AML-193 (cell line): Measurements from ENCODE around the gene PIK3CB.
"Not testable (repeated sequence)": the region's sequence is repeated elsewhere in the genome, so short reads cannot be mapped to it uniquely, and the experiment has no call there.

Experiments
- DNase-seq, 2 experiments: peaks; one replicate each; lab custom pipeline; 2025; lab: John Stamatoyannopoulos, UW

PIK3CB gene

DNA sequence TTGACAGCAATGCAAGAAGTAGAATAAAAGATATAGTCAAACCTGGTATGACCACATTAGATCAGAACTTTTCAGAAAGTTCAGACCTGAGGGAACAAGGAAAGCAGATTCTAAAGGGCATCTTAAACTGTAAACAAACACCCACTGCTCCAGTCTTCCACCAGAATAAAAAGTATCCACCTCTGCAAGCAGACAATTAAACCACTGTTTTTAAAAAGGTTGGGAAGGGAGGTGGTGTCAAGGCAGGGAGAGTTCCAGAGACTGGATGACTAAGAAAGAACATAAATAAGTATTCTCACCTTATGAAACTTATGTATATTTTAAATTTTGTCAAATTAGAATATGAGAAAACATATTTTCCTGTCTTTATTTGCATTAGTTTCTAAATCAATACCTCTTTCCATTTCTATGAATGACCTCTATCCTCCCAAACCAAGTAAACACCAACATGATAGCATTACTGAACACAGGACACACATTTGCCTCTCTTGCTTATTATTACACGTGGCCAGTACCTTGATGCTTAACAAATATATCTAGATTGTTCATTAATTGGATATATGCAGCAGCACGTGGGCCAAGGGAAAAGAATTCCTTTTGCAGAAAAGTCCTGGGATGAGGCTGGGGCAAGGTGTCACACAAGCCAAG, 31.6 kb downstream of the PIK3CB start:
- DNase-seq = no peak

DNA sequence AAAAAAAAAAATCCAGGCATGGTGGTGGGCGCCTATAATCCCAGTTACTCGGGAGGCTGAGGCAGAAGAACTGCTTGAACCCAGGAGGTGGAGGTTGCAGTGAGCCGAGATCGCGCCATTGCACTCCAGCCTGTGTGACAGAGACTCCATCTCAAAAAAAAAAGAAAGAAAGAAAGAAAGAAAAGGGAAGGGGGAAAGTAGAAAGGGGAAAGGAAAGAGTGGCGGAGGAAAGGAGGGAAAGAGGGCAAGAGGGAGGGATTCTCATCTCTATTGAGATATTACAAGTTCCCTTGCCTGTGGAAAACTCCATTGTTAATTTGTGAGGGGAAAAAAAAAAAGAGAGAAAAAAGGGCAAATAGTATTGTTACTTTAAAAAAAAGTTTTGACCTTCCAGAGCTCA, 32.5 kb downstream of the PIK3CB start:
- not testable (repeated sequence) for DNase-seq

DNA sequence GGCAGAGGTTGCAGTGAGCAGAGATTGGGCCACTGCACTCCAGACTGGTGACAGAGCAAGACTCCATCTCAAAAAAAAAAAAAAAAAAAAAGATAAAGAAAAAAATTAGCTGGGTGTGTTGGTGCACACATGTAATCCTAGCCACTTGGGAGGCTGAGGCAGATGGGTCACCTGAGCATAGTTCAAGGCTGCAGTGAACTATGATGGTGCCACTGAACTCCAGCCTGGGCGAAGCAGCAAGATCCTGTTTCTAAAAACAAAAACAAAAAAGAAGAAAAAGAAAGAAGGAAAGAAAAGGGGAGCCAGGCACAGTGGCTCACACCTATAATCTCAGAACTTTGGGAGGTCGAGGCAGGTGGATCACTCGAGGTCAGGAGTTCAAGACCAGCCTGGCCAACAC, 32.9 kb downstream of the PIK3CB start:
- DNase-seq = no peak

DNA sequence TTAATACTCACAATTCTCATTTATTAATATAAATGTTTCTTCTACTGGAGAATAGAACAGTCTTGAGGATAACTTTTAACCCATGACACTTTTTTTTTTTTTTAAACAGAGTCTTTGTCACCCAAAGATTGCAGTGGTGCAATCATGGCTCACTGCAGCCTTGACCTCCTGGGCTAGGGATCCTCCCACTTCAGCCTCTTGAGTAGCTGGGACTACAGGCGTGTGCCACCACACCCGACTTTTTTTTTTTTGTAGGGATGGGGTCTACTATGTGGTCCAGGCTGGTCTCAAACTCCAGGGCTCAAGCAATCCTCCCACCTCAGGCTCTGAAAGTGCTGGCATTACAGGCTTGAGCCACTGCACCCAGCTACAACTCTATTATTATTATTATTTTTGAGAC, 34.5 kb downstream of the PIK3CB start:
- no peak for DNase-seq

- DNase-seq = no peak
Observed at GRCh38 chr3:138799822-138800221, 34.9 kb downstream of the PIK3CB start.

- DNase-seq = no peak
Observed at GRCh38 chr3:138797508-138798038, 37.2 kb downstream of the PIK3CB start.

GRCh38 chr3:138796761-138797160, 38.0 kb downstream of the PIK3CB start:
- no peak for DNase-seq

- DNase-seq = peak; percentile 99
Observed at GRCh38 chr3:138786788-138787271, 47.9 kb downstream of the PIK3CB start.

GRCh38 chr3:138785951-138786350, 48.8 kb downstream of the PIK3CB start:
- no peak for DNase-seq

DNA sequence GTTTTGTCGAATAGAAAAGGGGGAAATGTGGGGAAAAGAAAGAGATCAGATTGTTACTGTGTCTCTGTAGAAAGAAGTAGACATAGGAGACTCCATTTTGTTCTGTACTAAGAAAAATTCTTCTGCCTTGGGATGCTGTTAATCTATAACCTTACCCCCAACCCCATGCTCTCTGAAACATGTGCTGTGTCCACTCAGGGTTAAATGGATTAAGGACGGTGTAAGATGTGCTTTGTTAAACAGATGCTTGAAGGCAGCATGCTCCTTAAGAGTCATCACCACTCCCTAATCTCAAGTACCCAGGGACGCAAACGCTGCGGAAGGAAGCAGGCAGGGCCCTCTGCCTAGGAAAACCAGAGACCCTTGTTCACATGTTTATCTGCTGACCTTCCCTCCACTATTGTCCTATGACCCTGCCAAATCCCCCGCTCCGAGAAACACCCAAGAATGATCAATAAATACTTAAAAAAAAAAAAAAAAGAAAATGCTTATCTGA, 49.3 kb downstream of the PIK3CB start:
- DNase-seq = not testable (repeated sequence)

- DNase-seq = no peak
Observed at GRCh38 chr3:138782755-138783154, 52.0 kb downstream of the PIK3CB start.

DNA sequence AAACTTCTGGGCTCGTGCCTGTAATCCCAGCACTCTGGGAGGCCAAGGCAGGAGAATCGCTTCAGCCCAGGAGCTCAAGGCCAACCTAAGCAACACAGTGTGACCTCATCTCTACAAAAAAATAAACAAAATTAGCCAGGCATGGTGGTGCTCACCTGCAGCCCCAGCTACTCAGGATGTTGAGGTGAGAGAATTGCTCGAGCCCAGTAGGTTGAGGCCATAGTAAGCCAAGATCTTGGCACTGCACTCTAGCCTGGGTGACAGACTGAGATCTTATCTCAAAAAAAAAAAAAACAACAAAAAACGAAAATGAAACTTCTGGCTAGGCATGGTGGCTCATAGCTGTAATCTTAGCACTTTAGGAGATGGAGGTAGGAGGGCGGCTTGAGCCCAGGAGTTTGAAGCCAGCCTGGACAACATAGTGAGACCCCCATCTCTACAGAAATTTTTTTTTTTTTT, 53.7 kb downstream of the PIK3CB start:
- no peak for DNase-seq

DNA sequence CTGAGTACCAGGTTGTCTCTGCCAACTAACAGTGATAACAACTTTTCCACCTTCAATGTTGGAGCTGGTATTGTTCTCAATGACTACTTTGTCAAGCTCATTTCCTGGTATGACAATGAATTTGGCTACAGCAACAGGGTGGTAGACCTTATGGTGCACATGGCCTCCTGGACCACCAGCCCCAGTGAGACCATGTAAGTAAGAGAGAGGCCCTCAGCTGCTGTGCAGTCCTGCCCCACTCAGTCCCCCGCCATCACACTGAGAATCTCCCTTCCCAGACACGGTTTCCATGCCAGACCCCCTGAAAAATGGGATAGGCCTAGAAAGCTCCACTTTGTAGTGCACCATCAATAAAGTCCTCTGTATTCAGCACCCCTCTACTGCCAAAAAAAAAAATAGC, 56.1 kb downstream of the PIK3CB start:
- no peak for DNase-seq

DNA sequence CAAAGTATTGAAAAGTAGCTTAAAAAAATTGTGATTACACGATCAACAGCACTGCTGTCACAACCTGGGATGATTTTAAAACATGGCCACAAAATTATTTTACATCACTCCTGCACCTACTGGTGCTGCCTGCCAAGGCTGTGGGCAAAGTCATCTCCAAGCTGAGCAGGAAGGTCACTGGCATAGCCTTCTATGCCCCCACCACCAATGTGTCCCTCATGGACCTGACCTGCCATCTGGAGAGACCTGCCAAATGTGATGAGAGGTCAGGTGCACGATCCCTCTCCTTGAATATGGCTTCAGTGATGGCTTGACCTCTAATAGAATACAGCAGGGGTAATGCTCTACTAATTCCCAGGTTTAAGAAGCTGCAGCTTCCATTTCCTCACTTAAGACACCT, 57.8 kb downstream of the PIK3CB start:
- DNase-seq = no peak

DNA sequence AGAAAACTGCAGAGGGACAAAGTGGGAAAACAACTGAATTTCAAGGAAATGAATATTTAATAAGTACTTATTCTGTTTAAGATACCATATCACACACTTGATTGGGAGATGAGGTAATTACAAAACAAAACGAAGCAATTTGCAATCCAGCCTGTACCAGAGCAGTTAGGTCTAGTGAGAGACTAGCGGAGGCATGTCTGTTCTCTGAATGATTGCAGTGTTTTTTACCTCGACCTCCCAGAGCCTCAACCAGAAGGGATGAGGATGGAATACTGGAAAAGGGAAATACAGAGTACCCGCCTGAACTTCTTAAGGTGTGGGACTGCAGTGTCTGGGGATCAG, 59.5 kb downstream of the PIK3CB start:
- DNase-seq = no peak

GRCh38 chr3:138774529-138775253, 60.0 kb downstream of the PIK3CB start:
- peak; percentile 31 to 50 for DNase-seq

DNA sequence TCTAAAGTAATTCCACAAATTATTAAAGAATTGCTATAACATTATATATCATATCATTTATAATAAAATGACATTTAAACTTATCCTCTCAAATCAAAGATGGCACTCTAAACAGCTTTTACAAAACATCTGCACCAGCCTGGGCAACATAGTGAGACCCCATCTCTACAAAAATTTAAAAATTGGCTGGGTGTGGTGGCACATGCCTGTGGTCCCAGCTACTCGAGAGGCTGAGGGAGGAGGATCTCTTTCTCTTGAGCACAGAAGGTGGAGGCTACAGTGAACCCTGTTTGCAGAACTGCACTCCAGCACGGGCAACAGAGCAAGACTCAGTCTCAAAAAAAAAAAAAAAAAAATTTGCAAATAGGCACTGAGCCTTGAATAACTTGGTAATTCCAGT, 63.1 kb downstream of the PIK3CB start:
- no peak for DNase-seq

DNA sequence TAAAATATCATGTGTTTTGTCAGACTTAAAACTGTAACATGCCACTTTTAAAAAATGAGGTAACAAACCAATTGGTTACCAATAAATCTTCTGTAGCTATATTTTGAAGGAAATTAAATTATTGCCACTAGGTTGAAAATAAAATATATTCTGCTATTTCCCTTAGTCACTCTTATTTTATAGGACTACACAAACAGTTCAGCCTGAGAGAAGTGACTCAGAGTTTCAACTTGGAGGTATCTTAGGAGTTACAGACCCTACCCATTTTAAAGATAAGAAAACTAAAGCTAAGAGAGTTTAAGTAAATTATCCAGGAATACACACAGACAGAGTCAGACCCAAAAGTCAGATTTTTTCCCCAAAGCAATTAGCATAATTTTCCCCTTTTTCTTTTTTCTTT, 65.1 kb downstream of the PIK3CB start:
- no peak for DNase-seq

DNA sequence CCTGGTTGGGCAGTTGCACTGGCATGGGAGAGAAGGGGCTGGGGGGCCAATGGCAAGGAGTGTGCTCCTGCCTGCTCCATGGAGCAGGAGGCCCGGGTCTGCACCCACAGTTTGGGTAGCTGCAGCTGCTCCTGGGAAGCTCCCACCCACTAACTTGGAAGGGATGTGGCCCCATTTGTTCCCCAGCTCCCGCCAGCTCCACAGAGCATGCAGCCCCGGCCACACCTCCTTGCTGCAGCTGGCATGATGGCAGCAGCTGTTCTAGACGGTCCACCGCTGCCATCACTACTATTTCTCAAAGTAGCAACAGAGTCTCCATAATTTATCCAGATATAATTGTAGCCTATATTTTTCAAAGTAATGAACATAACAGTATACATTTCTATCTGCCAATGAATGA, 65.8 kb downstream of the PIK3CB start:
- no peak for DNase-seq

GRCh38 chr3:138768125-138768524, 66.6 kb downstream of the PIK3CB start:
- no peak for DNase-seq

GRCh38 chr3:138767498-138768104, 67.1 kb downstream of the PIK3CB start:
- no peak for DNase-seq

DNA sequence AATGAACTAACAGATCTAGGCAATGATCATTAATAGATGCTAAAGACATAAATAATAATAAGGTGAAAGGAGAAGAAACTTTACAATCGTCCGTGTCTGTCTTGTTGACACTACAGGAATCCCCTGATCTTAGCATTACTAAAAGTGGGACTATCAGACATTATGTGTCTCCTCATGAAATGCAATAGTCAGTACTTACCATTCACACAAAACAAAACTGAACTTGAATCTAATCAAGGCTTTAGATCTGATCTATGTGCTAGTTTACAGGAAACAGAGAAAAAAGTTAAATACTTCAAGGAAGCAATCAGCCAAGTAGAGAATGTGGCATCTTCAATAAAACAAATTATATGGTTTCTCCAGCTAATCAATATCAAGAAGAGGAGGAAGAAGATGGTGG, 73.7 kb downstream of the PIK3CB start:
- no peak for DNase-seq

DNA sequence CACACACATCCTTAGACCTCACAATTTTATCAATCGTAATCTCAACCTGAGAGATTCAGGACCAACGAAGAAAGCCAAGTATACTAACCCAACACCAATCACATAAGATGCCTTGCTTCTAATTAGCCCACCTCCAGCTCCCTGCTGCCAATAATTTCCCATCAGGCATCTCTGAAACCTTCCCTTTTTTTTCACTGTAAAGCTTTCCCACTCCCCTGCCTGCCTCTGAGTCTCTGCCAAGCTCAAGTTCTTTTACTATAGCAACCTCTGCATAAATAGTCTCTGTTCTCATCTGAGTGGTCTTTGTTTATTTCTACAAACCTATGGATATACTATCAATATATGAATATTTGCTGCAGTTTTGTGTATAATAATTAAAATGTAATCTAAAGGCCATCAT, 86.5 kb downstream of the PIK3CB start:
- no peak for DNase-seq
